VCaP (cell line): ENCODE measurements around the gene TMEM51.
A peak's percentile ranks its signal among the peaks of the same experiment; 100 is the strongest.
"Not testable (repeated sequence)": the region's sequence is repeated elsewhere in the genome, so short reads cannot be mapped to it uniquely, and the experiment has no call there.

Experiments
- H3K27ac ChIP-seq: fragments of 450-650 bp; 2 replicates; pipeline ENCODE4 v1.5.1; 2017
- TF ChIP-seq, protein P1 (sequence below): fragments of 450-650 bp; conservative IDR thresholded peaks from 2 replicates; pipeline ENCODE4 v1.5.1; 2017; ENCODE audit warnings: mild to moderate bottlenecking, moderate library complexity

The TMEM51 gene

GRCh38 chr1:15128520-15129313 is 24.8 kb upstream of the TMEM51 start:
- H3K27ac ChIP-seq, result no peak overlapping the region; the same call in 1 of the 2 replicates
- TF ChIP-seq, protein P1, sequence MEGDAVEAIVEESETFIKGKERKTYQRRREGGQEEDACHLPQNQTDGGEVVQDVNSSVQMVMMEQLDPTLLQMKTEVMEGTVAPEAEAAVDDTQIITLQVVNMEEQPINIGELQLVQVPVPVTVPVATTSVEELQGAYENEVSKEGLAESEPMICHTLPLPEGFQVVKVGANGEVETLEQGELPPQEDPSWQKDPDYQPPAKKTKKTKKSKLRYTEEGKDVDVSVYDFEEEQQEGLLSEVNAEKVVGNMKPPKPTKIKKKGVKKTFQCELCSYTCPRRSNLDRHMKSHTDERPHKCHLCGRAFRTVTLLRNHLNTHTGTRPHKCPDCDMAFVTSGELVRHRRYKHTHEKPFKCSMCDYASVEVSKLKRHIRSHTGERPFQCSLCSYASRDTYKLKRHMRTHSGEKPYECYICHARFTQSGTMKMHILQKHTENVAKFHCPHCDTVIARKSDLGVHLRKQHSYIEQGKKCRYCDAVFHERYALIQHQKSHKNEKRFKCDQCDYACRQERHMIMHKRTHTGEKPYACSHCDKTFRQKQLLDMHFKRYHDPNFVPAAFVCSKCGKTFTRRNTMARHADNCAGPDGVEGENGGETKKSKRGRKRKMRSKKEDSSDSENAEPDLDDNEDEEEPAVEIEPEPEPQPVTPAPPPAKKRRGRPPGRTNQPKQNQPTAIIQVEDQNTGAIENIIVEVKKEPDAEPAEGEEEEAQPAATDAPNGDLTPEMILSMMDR, result peak; percentile 92

- no peak overlapping the region for H3K27ac ChIP-seq
- TF ChIP-seq, protein P1, result no peak
These were observed 23.6 kb upstream of the TMEM51 start for GRCh38 chr1:15129944-15130343.

DNA sequence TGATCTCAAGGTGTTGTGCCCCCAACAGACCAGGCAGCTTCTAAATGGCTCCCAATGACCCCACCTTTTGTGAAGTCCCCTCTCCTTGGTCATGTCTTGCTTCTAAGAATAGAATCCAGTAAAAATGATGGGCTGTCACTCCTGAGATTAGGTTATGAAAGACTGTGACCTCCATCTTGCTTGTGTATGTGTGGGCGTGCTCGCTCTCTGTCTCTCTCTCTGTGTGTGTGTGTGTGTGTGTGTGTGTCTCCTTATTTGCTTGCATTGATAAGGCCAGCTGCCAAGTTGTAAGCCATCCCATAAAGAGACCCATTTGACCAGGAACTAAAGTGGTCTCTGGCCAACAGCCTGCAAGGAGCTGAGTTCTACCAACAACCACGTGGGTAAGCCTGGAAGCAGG is 22.9 kb upstream of the TMEM51 start:
- TF ChIP-seq, protein P1, result no peak
- no peak overlapping the region for H3K27ac ChIP-seq

- TF ChIP-seq, protein P1, result no peak
- no peak overlapping the region for H3K27ac ChIP-seq
These were observed 20.6 kb upstream of the TMEM51 start for GRCh38 chr1:15132965-15133364.

- H3K27ac ChIP-seq, result no peak overlapping the region
- TF ChIP-seq, protein P1, result no peak
These were observed 19.3 kb upstream of the TMEM51 start for GRCh38 chr1:15134285-15134684.

DNA sequence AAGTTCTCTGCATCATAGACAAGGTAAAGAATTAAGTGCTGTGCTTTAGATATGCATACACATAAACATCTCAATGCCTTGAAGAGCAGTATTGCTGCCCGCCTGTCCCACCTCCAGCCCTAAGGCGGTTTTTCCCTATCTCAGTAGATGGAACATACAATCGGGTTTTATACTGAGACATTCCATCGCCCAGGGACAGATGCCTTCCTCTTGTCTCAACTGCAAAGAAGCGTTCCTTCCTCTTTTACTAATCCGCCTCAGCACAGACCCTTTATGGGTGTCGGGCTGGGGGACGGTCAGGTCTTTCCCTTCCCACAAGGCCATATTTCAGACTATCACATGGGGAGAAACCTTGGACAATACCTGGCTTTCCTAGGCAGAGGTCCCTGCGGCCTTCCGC is 17.9 kb upstream of the TMEM51 start:
- H3K27ac ChIP-seq, result not testable (repeated sequence)

DNA sequence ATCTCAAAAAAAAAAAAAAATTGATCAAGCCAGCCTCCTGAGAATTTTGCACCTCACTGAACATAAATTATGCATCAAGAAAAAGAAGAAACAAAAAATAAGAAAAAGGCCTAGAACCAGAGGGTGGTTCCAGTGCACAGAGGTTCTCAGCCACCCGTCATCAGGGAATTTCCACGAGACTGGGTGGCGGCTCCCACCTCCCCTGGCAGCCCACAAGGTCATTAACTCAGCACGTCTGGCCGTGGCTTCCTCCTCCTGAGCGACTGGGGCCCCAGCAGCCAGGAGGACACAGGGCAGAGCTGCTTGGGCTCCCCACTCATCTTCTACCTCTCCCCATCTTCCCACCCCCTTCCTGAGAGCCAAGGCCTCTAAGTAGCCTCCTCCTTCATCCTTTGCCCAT is 15.7 kb upstream of the TMEM51 start:
- H3K27ac ChIP-seq, result no peak overlapping the region
- TF ChIP-seq, protein P1, result no peak

DNA sequence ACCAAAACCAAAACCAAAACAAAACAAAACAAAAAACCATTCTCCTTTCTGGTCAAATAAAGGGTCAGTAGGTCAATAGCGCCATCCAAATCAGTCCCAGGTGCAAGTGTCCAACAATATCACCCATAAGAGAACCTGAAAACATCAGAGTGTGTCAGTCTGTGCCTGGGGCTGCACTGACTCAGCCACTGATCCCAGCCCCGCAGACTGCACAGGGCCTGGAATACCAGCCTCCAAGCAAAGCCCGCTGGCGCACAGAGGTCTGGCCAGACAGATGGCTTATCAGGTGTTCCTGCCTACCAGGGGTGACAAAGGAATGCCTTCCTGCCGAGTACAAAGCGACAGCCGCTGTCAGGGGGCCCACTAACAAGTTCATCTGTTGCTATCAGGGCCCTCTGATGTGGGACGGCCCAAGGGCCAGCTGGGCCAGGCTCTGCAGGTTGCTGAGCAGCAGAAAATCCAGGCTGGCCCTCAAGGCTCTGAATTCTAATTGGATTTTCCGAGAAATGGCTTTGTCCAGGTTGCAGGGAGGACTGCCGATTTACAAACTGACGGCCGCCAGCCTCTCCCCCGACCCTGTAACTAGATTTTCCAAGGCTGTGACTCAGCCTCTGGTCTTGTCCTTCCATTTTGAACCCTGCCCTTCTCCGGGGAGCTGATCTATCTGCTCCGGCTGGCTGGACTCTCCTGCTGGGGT is 13.7 kb upstream of the TMEM51 start:
- TF ChIP-seq, protein P1, result no peak
- no peak overlapping the region for H3K27ac ChIP-seq
